ENCODE measurements around the gene CRPPA. TPM values are rescaled to one million over a fixed set of nuclear protein-coding genes. Genes with fewer than 3 reads are reported as not detected.

Gene CRPPA
- total RNA-seq, 5 donors from 2014 or later (not counting 1 experiment from before 2014, with no cell fraction given): 0.49 to 2.2 (median 1.0) TPM

- no peaks in the 10 kb centered on the region for H3K4me1 ChIP-seq (ENCODE audit: control insufficient read depth in 1 of 2, extremely low read depth in 1 of 2, insufficient read depth in 2 of 2, low read length in 2 of 2)
- no peak for DNase-seq
- H3K27ac ChIP-seq (ENCODE audit: low read length): no peak overlapping the region
- ChIA-PET POLR2A (no interaction called here), CTCF (interaction anchor here in 1 of 2 donors (0.7 kb wide), 1 partner anchor 8 kb away, joined by 5 read pairs; no protein-coding TSS in a partner anchor)
- H3K9me3 ChIP-seq: no peaks in the 10 kb centered on the region
- H3K36me3 Mint-ChIP-seq: no peaks in the 10 kb centered on the region
- no peak overlapping the region for H3K27ac Mint-ChIP-seq
- no peak overlapping the region for H3K4me3 ChIP-seq (ENCODE audit: control insufficient read depth in 1 of 2, extremely low read depth in 1 of 2, low read length in 1 of 2)
- no peak overlapping the region for H3K4me3 Mint-ChIP-seq
- WGBS (ENCODE audit: insufficient coverage): no CpG with 5 or more reads among the region's 1 CpG
- H3K4me1 Mint-ChIP-seq: no peaks in the 10 kb centered on the region
- no peak for ATAC-seq (replicated peaks in 1 of 4)
- H3K36me3 ChIP-seq (ENCODE audit: control insufficient read depth in 2 of 2, extremely low read depth in 1 of 2, insufficient read depth in 1 of 2, low read length in 1 of 2): no peaks in the 10 kb centered on the region
- H3K27me3 ChIP-seq (replicated peaks in 1 of 2; ENCODE audit: control insufficient read depth in 2 of 2, extremely low read depth in 1 of 2, insufficient read depth in 2 of 2, low read length in 1 of 2): no peaks in the 10 kb centered on the region
- peaks cover 16 to 24% (median 17%) of the 10 kb centered on the region in 3 donors for H3K9me3 Mint-ChIP-seq
- no peaks in the 10 kb centered on the region for H3K27me3 Mint-ChIP-seq
Measured at GRCh38 chr7:16402940-16403339, 18.4 kb downstream of the CRPPA start.

GRCh38 chr7:16402091-16402490 is 19.2 kb downstream of the CRPPA start:
- Mint-ChIP-seq H3K9me3 (peaks cover 17 to 24% (median 18%) of the 10 kb centered on the region in 3 donors), H3K4me3 (no peak overlapping the region), H3K27ac (no peak overlapping the region), H3K4me1 (no peaks in the 10 kb centered on the region), H3K36me3 (no peaks in the 10 kb centered on the region), H3K27me3 (no peaks in the 10 kb centered on the region)
- no peak for ATAC-seq (replicated peaks in 1 of 4)
- Histone ChIP-seq H3K36me3 (ENCODE audit: control insufficient read depth in 2 of 2, extremely low read depth in 1 of 2, insufficient read depth in 1 of 2, low read length in 1 of 2) (no peaks in the 10 kb centered on the region), H3K4me1 (ENCODE audit: control insufficient read depth in 1 of 2, extremely low read depth in 1 of 2, insufficient read depth in 2 of 2, low read length in 2 of 2) (no peaks in the 10 kb centered on the region), H3K27me3 (replicated peaks in 1 of 2; ENCODE audit: control insufficient read depth in 2 of 2, extremely low read depth in 1 of 2, insufficient read depth in 2 of 2, low read length in 1 of 2) (no peaks in the 10 kb centered on the region), H3K27ac (ENCODE audit: low read length) (no peak overlapping the region), H3K4me3 (ENCODE audit: control insufficient read depth in 1 of 2, extremely low read depth in 1 of 2, low read length in 1 of 2) (no peak overlapping the region), H3K9me3 (no peaks in the 10 kb centered on the region)
- ChIA-PET CTCF (interaction anchor here in 1 of 2 donors (0.7 kb wide), 1 partner anchor 40 kb away, joined by 3 read pairs; no protein-coding TSS in a partner anchor), POLR2A (no interaction called here)
- DNase-seq: no peak

GRCh38 chr7:16400893-16401275 is 20.5 kb downstream of the CRPPA start:
- no peaks in the 10 kb centered on the region for H3K4me1 Mint-ChIP-seq
- Histone ChIP-seq H3K4me3 (ENCODE audit: control insufficient read depth in 1 of 2, extremely low read depth in 1 of 2, low read length in 1 of 2) (no peak overlapping the region), H3K4me1 (ENCODE audit: control insufficient read depth in 1 of 2, extremely low read depth in 1 of 2, insufficient read depth in 2 of 2, low read length in 2 of 2) (no peaks in the 10 kb centered on the region), H3K27ac (ENCODE audit: low read length) (no peak overlapping the region), H3K9me3 (no peaks in the 10 kb centered on the region), H3K27me3 (replicated peaks in 1 of 2; ENCODE audit: control insufficient read depth in 2 of 2, extremely low read depth in 1 of 2, insufficient read depth in 2 of 2, low read length in 1 of 2) (no peaks in the 10 kb centered on the region), H3K36me3 (ENCODE audit: control insufficient read depth in 2 of 2, extremely low read depth in 1 of 2, insufficient read depth in 1 of 2, low read length in 1 of 2) (no peaks in the 10 kb centered on the region)
- DNase-seq: no peak
- H3K27me3 Mint-ChIP-seq: no peaks in the 10 kb centered on the region
- ChIA-PET CTCF (interaction anchor here in 1 of 2 donors (0.6 kb wide), 1 partner anchor 835 kb away, joined by 3 read pairs; no protein-coding TSS in a partner anchor), POLR2A (no interaction called here)
- H3K9me3 Mint-ChIP-seq: peaks cover 22 to 30% (median 23%) of the 10 kb centered on the region in 3 donors
- no peaks in the 10 kb centered on the region for H3K36me3 Mint-ChIP-seq
- H3K27ac Mint-ChIP-seq: no peak overlapping the region
- no peak overlapping the region for H3K4me3 Mint-ChIP-seq
- no peak for ATAC-seq (replicated peaks in 1 of 4)

- Mint-ChIP-seq H3K9me3 (peaks cover 22 to 30% (median 23%) of the 10 kb centered on the region in 3 donors), H3K27me3 (no peaks in the 10 kb centered on the region), H3K4me3 (no peak overlapping the region), H3K27ac (no peak overlapping the region), H3K36me3 (no peaks in the 10 kb centered on the region), H3K4me1 (no peaks in the 10 kb centered on the region)
- Histone ChIP-seq H3K27me3 (replicated peaks in 1 of 2; ENCODE audit: control insufficient read depth in 2 of 2, extremely low read depth in 1 of 2, insufficient read depth in 2 of 2, low read length in 1 of 2) (no peaks in the 10 kb centered on the region), H3K36me3 (ENCODE audit: control insufficient read depth in 2 of 2, extremely low read depth in 1 of 2, insufficient read depth in 1 of 2, low read length in 1 of 2) (no peaks in the 10 kb centered on the region), H3K9me3 (no peaks in the 10 kb centered on the region), H3K4me1 (ENCODE audit: control insufficient read depth in 1 of 2, extremely low read depth in 1 of 2, insufficient read depth in 2 of 2, low read length in 2 of 2) (no peaks in the 10 kb centered on the region), H3K4me3 (ENCODE audit: control insufficient read depth in 1 of 2, extremely low read depth in 1 of 2, low read length in 1 of 2) (no peak overlapping the region), H3K27ac (ENCODE audit: low read length) (no peak overlapping the region)
- peak in 1 of 35 experiments; percentile 7 for DNase-seq
- POLR2A ChIA-PET: no interaction called here
- CTCF ChIA-PET: interaction anchor here in 1 of 2 donors (0.6 kb wide), 1 partner anchor 836 kb away, joined by 3 read pairs; no protein-coding TSS in a partner anchor
- ATAC-seq (replicated peaks in 1 of 4): no peak
- 95% methylated on average over 44 of the region's 47 CpGs for WGBS (ENCODE audit: insufficient coverage)
Measured at GRCh38 chr7:16399916-16400892, 21.1 kb downstream of the CRPPA start.

GRCh38 chr7:16399265-16399831 is 22.0 kb downstream of the CRPPA start:
- no peaks in the 10 kb centered on the region for H3K36me3 ChIP-seq (ENCODE audit: control insufficient read depth in 2 of 2, extremely low read depth in 1 of 2, insufficient read depth in 1 of 2, low read length in 1 of 2)
- DNase-seq (peak in 1 of 35 experiments; percentile 18), ATAC-seq (replicated peaks in 1 of 4) (no peak)
- H3K9me3 ChIP-seq: no peaks in the 10 kb centered on the region
- Mint-ChIP-seq H3K36me3 (no peaks in the 10 kb centered on the region), H3K27ac (no peak overlapping the region), H3K4me3 (no peak overlapping the region), H3K9me3 (peaks cover 22 to 30% (median 23%) of the 10 kb centered on the region in 3 donors), H3K4me1 (no peaks in the 10 kb centered on the region), H3K27me3 (no peaks in the 10 kb centered on the region)
- H3K27me3 ChIP-seq (replicated peaks in 1 of 2; ENCODE audit: control insufficient read depth in 2 of 2, extremely low read depth in 1 of 2, insufficient read depth in 2 of 2, low read length in 1 of 2): no peaks in the 10 kb centered on the region
- WGBS (ENCODE audit: insufficient coverage): 95% methylated on average over 32 of the region's 32 CpGs
- CTCF ChIA-PET: no interaction called here
- H3K4me1 ChIP-seq (ENCODE audit: control insufficient read depth in 1 of 2, extremely low read depth in 1 of 2, insufficient read depth in 2 of 2, low read length in 2 of 2): no peaks in the 10 kb centered on the region
- H3K4me3 ChIP-seq (ENCODE audit: control insufficient read depth in 1 of 2, extremely low read depth in 1 of 2, low read length in 1 of 2): no peak overlapping the region
- POLR2A ChIA-PET: no interaction called here
- no peak overlapping the region for H3K27ac ChIP-seq (ENCODE audit: low read length)

GRCh38 chr7:16398146-16399017 is 23.0 kb downstream of the CRPPA start:
- Histone ChIP-seq H3K4me1 (ENCODE audit: control insufficient read depth in 1 of 2, extremely low read depth in 1 of 2, insufficient read depth in 2 of 2, low read length in 2 of 2) (no peaks in the 10 kb centered on the region), H3K4me3 (ENCODE audit: control insufficient read depth in 1 of 2, extremely low read depth in 1 of 2, low read length in 1 of 2) (no peak overlapping the region), H3K27me3 (replicated peaks in 1 of 2; ENCODE audit: control insufficient read depth in 2 of 2, extremely low read depth in 1 of 2, insufficient read depth in 2 of 2, low read length in 1 of 2) (no peaks in the 10 kb centered on the region), H3K36me3 (ENCODE audit: control insufficient read depth in 2 of 2, extremely low read depth in 1 of 2, insufficient read depth in 1 of 2, low read length in 1 of 2) (no peaks in the 10 kb centered on the region), H3K9me3 (peaks cover 3% of the 10 kb centered on the region), H3K27ac (ENCODE audit: low read length) (no peak overlapping the region)
- ATAC-seq (replicated peaks in 1 of 4) (no peak), DNase-seq (peak in 1 of 35 experiments; percentile 11)
- no peaks in the 10 kb centered on the region for H3K36me3 Mint-ChIP-seq
- CTCF ChIA-PET: no interaction called here
- peaks cover 22 to 35% (median 25%) of the 10 kb centered on the region in 3 donors for H3K9me3 Mint-ChIP-seq
- H3K27me3 Mint-ChIP-seq: no peaks in the 10 kb centered on the region
- H3K27ac Mint-ChIP-seq: no peak overlapping the region
- no peak overlapping the region for H3K4me3 Mint-ChIP-seq
- WGBS (ENCODE audit: insufficient coverage): 96% methylated on average over 46 of the region's 46 CpGs
- POLR2A ChIA-PET: no interaction called here
- H3K4me1 Mint-ChIP-seq: no peaks in the 10 kb centered on the region
